T47D (cell line): ENCODE results near the gene ZNHIT2.

ENCODE experiments used
- DNase-seq, 2 experiments: peaks; one replicate each; pipeline versions ENCODE4 v3.0.0 to v3.0.0-alpha.2; 2011 to 2012; ENCODE audit warnings: low read depth in 1 of 2, low spot score in 1 of 2
- JUND ChIP-seq: IDR thresholded peaks from 2 replicates; pipeline ENCODE4 v1.6.1; 2012; ENCODE audit warnings: low read depth
- in situ Hi-C: cut with HindIII; loops from 2 replicates; pipeline ENCODE4 v1.10.0; 2016; ENCODE audit warnings: low sequenced_read_pairs, low pct_unique_long_range_greater_than_20kb

ZNHIT2 gene

DNA sequence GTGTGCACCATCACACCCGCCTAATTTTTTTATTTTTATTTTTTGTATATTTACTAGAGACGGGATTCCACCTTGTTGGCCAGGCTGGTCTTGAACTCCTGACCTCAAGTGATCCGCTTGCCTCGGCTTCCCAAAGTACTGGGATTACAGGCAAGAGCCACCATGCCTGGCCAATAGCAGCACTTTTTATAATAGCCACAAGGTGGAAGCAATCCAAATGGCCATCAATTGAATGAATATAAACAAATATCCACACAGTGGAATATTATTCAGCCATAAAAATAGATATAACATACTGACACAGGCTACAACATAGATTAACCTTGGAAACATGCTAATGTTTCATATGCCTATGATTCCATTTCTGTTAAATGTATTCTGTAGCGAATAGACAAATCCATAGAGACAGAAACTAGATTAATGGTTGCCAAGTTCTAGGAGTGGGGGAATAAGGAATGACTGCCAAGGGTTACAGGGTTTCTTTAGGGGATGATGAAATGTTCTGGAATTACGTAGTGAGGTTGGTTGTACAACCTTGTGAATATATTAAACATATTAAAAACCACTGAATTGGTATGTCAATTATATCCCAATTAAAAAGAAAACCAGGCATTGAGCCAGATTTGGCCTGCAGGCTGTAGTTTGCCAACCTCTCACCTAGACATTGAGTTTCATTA, 16.7 kb downstream of the ZNHIT2 start:
- DNase-seq: no peak
- TF ChIP-seq JUND: no peak
- in situ Hi-C loops: no loop called here

DNA sequence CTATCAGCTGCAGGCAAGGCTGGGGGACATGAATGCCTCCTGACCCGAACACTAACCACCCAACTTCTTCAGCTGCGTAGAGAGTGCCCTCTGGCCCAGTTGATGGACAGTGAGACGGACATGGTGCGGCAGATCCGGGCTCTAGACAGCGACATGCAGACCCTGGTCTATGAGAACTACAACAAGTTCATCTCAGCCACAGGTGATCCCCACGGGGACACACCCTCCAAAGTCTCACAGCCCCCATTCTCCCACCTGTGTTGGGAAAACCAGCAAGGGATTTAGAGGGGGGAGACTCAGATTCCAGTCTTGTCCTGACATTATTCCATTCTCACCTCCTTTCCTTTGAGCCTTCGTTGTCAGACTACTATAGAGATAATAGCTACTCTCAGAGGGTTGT, 20.6 kb downstream of the ZNHIT2 start:
- in situ Hi-C loops: no loop called here
- DNase-seq: no peak
- no peak for TF ChIP-seq JUND

DNA sequence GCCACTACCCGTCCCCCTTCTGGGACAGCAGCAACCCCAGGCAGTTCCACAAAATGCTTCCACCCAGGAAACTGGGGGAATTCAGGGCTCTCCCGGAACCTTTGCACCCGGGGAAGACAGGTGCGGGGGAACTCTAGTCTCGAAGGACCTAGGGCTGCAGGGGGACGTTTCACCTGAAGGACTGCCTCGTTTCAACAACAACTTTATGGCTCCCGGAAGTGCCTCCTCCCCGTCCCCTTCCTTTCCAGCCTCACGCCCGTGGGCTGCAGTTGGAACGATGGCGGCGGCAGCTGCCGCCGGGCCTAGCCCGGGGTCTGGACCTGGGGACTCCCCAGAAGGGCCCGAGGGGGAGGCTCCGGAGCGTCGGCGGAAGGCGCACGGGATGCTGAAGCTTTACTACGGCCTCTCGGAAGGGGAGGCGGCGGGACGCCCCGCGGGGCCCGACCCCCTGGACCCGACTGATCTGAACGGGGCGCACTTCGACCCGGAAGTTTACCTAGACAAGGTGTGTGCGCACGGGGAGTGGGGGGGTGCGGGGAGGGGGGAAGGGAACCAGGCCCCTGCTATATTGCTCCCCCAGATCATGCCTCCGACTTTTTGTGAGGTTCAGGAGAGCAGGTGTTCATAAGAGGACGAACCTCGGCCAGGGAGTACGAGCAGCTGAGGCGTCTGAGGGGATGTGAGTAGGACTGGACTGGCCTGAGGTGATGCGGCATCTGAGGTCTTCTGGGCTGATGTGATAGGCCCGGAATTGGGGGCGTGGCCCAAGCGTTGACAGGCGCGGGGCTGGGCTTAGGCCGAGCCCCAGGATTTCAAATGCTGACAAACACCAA, 21.3 kb downstream of the ZNHIT2 start, which contains the start of gene VPS51:
TSS of gene VPS51 (plus strand) at position 241 of the 833 bp plus-strand sequence. CDS start at position 278, 37 bp downstream.
- in situ Hi-C loops: no loop called here
- TF ChIP-seq JUND: no peak
- peak; percentile 91 to 96 for DNase-seq

DNA sequence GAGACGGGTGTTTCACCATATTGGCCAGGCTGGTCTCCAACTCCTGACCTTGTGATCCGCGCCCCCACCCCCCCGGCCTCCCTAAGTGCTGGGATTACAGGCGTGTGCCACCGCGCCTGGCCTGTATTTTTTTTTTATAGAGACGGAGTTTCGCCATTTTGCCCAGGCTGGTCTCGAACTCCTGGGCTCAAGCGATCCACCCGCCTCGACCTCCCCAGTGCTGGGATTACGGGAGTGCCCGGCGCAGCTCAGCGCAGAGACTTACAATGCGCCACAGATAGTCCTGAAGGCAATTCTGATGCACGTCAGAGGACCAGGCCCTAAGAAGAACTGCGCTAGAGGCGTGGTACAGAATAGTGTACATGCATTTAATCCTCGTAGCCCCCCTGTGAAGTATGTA, 22.1 kb downstream of the ZNHIT2 start:
- no peak for TF ChIP-seq JUND
- in situ Hi-C loops: no loop called here
- DNase-seq: no peak

DNA sequence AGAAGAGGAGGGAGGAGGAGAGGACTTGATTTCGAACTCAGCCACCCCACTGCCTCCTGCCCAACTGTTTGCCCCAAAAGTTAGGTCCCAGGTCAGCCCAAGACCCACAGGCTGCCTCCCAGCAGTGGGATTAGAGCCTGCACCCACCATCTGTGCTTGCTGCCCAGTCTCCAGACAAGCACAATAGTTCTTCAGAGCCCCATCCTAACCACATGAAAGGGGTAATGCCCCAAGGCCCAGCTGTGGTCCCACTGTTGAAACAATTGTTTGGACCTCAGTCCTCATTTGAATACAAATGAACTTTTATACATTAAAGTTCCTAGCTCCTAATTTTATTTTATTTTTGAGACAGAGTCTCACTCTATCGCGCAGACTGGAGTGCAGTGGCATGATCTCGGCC, 26.9 kb downstream of the ZNHIT2 start:
- in situ Hi-C loops: no loop called here
- TF ChIP-seq JUND: no peak
- DNase-seq: no peak

DNA sequence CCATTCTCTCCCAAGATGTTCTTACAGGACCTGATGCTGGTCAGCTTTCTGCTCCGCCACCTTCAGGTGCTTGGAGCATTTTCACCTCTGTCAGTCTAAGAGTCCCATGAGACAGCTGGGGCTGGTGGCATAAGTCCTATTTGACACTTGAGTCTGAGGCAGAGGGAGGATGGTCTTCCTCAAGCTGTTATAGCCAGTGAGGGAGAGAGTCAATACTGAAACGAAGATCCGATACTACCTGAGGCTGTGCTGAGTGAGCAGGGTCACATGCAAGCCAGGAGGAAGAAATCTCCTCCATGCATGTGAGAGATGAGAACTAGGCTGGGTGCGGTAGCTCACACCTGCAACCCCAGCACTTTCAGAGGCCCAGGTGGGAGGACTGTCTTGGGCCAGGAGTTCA, 27.9 kb downstream of the ZNHIT2 start:
- in situ Hi-C loops: no loop called here
- DNase-seq: no peak
- TF ChIP-seq JUND: no peak

DNA sequence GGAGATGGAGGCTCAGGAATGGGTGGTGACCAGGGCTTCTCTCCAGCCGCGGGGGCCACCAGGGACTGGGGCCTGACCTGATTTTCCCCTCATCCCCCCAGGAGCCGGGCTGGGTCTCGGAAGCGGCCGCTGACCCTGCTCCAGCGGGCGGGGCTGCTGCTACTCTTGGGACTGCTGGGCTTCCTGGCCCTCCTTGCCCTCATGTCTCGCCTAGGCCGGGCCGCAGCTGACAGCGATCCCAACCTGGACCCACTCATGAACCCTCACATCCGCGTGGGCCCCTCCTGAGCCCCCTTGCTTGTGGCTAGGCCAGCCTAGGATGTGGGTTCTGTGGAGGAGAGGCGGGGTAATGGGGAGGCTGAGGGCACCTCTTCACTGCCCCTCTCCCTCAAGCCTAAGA, 29.7 kb downstream of the ZNHIT2 start:
- no peak for DNase-seq
- no peak for TF ChIP-seq JUND
- in situ Hi-C loops: no loop called here

DNA sequence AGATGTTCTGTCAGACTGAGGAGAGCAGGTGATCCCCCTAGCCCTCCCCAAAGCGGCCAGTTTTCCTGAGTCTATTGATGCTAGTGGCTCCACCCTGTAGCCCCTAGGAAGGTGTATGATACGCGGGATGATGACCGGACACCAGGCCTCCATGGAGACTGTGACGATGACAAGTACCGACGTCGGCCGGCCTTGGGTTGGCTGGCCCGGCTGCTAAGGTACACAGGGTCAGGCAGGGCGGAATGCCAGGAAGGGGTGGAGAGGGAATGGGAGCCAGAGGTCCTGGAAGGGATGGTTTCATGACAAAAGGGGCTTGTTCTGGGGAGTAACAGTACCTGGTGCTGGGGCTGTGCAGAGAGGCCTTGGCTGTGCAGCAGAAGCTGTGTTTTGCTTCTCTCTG, 30.3 kb downstream of the ZNHIT2 start:
- no peak for TF ChIP-seq JUND
- no peak for DNase-seq
- in situ Hi-C loops: no loop called here

DNA sequence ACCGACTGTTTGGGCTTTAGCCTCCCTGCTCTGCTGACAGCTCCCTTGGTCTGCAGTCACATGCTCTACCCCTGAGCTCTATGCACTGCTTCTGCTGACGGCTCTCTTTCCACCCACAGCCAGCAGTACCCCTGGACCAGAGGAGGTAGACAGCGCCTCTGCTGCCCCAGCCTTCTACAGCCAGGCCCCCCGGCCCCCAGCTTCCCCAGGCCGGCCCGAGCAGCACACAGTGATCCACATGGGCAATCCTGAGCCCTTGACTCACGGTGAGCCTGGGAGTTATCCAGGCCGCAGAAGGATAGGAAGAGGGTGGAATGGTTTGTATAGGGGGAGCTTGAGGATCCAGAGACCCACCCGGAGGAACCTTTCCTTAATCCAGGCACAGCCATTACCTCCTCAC, 30.7 kb downstream of the ZNHIT2 start:
- no peak for TF ChIP-seq JUND
- DNase-seq: no peak
- in situ Hi-C loops: no loop called here

DNA sequence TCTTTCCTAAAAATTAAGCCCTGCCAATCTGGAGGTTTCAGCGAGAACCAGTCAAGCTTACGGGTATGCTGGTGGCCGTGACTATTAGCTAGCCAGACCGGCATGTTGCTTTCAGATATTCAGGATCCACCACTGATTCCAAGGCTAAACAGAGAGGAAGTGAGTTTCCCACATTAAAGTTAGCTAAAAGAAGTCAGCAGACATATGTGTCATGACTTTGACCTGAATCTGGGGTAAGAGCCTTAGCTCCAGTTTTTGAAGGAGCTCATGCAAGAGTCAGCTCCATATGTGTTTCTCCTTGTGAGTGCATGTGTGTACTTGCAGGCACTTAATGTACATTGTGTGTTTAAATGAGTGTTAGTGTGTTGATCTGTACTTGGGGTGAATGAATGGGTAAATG, 32.1 kb downstream of the ZNHIT2 start:
- in situ Hi-C loops: no loop called here
- TF ChIP-seq JUND: no peak
- DNase-seq: no peak

DNA sequence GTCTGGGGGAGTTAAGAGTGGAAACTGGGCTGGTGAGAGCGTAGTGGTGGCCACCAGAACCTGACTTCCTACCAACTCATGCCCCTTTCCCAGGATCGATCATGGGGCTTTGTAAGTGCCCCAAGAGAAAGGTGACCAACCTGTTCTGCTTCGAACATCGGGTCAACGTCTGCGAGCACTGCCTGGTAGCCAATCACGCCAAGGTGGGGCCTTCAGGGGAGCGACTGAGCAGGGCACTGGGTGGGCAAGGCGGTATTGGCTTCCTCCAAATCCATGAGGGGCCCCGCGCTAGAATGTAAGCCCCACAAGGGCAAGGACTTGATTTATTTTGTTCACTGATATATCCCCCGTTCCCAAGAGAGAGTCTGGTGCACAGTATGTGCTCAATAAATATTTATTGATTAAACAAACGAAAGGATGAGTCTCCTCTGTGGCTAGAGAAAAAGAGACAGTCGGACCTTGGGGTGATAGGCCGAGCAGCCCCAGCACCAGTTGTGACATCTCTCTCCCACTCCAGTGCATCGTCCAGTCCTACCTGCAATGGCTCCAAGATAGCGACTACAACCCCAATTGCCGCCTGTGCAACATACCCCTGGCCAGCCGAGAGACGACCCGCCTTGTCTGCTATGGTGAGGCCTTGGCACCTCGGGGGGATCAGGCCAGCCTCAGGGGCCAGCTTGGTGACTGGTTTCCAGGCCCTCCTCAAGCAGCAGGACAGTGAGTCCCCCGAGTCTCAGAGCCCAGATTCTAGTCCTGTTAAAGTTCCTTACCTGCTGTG, 32.7 kb downstream of the ZNHIT2 start:
- no peak for TF ChIP-seq JUND
- in situ Hi-C loops: no loop called here
- DNase-seq: no peak

DNA sequence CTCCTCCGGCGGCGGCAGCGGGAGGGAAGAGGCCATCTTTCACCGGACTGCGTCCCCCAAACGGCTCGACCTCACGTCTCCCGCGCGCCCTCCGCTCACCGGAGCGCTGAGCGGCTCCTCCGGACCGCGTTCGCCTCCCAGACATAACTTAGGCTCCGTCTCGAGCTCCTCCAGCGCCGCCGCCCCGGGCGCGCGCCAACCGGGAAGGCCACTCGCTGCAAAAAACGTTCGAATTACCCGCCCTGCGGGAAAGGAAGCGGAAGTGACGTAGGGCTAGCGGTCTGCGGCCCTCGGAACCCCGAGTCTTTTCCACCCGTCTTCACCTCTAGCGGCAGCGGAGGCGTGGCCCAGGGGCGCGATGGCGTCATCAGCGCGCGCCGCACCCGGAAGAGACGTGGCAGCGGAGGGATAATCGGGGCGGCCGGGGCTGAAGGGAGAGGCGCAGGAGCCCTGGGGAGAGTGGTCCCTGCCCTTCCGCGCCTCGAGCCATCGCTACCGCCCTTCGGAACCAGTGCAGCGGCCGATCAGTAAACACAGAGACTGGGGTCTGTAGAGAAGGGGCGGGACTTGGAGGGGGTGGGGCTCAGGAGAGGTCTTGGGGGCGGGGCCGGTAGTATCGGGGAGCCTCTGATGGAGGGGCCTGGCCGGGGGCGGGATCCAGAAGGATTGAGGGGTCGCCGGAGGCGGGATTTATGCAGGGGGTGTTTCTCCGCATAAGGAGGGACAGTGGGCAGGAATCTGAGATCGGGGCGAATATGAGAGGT, 33.5 kb downstream of the ZNHIT2 start, which contains the start of the genes CDCA5 and ZFPL1:
TSS of gene CDCA5 (minus strand) at position 207 of the 764 bp plus-strand sequence. CDS start at position 145, 62 bp downstream.
TSS of gene ZFPL1 (plus strand) at position 389 of the 764 bp plus-strand sequence. CDS start 477 bp downstream, outside the sequence.
- in situ Hi-C loops: no loop called here
- peak; percentile 99 for DNase-seq
- no peak for TF ChIP-seq JUND
